Measurements from ENCODE around the gene FAM171A2. TPM values are rescaled to one million over a fixed set of nuclear protein-coding genes. Genes with fewer than 3 reads are reported as not detected.
"Not testable (repeated sequence)": the region's sequence is repeated elsewhere in the genome, so short reads cannot be mapped to it uniquely, and the experiment has no call there.

The FAM171A2 gene
- total and polyA plus RNA-seq, 7 donors: 0.06 to 0.23 (median 0.19) TPM

GRCh38 chr17:44335564-44335963 lies 28.1 kb downstream of the FAM171A2 start:
- no peak for TF ChIP-seq CTCF (IDR thresholded peaks at IDR 0.05)
- Histone ChIP-seq H3K27me3 (ENCODE audit: insufficient read depth in 3 of 3, low read length in 2 of 3) (no peaks in the 10 kb centered on the region), H3K9me3 (no peaks in the 10 kb centered on the region), H3K4me1 (peaks cover 7% of the 10 kb centered on the region), H3K4me3 (no peak overlapping the region), H3K27ac (no peak overlapping the region), H3K36me3 (ENCODE audit: insufficient read depth in 1 of 2, low read depth in 1 of 2) (no peaks in the 10 kb centered on the region)
- intact Hi-C loops (cut with DNase I): no loop called here
- 66 to 74% (median 68%) methylated on average over 3 of the region's 3 CpGs for WGBS, 3 donors
- no peak for DNase-seq
- no peak for ATAC-seq

- Histone ChIP-seq H3K9me3 (no peaks in the 10 kb centered on the region), H3K36me3 (ENCODE audit: insufficient read depth in 1 of 2, low read depth in 1 of 2) (no peaks in the 10 kb centered on the region), H3K27ac (no peak overlapping the region), H3K4me1 (peaks cover 7% of the 10 kb centered on the region), H3K4me3 (no peak overlapping the region), H3K27me3 (ENCODE audit: insufficient read depth in 3 of 3, low read length in 2 of 3) (no peaks in the 10 kb centered on the region)
- no peak for ATAC-seq
- DNase-seq: no peak
- no peak for TF ChIP-seq CTCF (IDR thresholded peaks at IDR 0.05)
- intact Hi-C loops (cut with DNase I): no loop called here
- WGBS, 3 donors: 39 to 46% (median 41%) methylated on average over 3 of the region's 3 CpGs
Measured at GRCh38 chr17:44334727-44335126, 28.9 kb downstream of the FAM171A2 start.

- Histone ChIP-seq H3K9me3 (no peaks in the 10 kb centered on the region), H3K27ac (no peak overlapping the region), H3K4me1 (peaks cover 7% of the 10 kb centered on the region), H3K36me3 (ENCODE audit: insufficient read depth in 1 of 2, low read depth in 1 of 2) (no peaks in the 10 kb centered on the region), H3K27me3 (ENCODE audit: insufficient read depth in 3 of 3, low read length in 2 of 3) (no peaks in the 10 kb centered on the region), H3K4me3 (no peak overlapping the region)
- ATAC-seq: no peak
- TF ChIP-seq CTCF (IDR thresholded peaks at IDR 0.05): no peak
- WGBS, 3 donors: 38 to 59% (median 51%) methylated on average over 2 of the region's 2 CpGs
- intact Hi-C loops (cut with DNase I): no loop called here
- DNase-seq: no peak
Measured at GRCh38 chr17:44334315-44334714, 29.3 kb downstream of the FAM171A2 start.

- 61 to 67% (median 65%) methylated on average over 5 of the region's 5 CpGs for WGBS, 3 donors
- H3K4me3 ChIP-seq: no peak overlapping the region
- no peaks in the 10 kb centered on the region for H3K36me3 ChIP-seq (ENCODE audit: insufficient read depth in 1 of 2, low read depth in 1 of 2)
- DNase-seq: no peak
- no peak overlapping the region for H3K27ac ChIP-seq
- peaks cover 7% of the 10 kb centered on the region for H3K4me1 ChIP-seq
- H3K9me3 ChIP-seq: no peaks in the 10 kb centered on the region
- no peaks in the 10 kb centered on the region for H3K27me3 ChIP-seq (ENCODE audit: insufficient read depth in 3 of 3, low read length in 2 of 3)
- intact Hi-C loops (cut with DNase I): no loop called here
- TF ChIP-seq CTCF (IDR thresholded peaks at IDR 0.05): no peak
- no peak for ATAC-seq
Measured at GRCh38 chr17:44333371-44333770, 30.3 kb downstream of the FAM171A2 start.

- intact Hi-C loops (cut with DNase I): no loop called here
- H3K27ac ChIP-seq: peak overlapping the region; percentile 58
- 0 to 1% (median 1%) methylated on average over 7 of the region's 7 CpGs for WGBS, 3 donors
- H3K36me3 ChIP-seq (ENCODE audit: insufficient read depth in 1 of 2, low read depth in 1 of 2): no peaks in the 10 kb centered on the region
- DNase-seq (peak in 1 of 2 donors; percentile 65), ATAC-seq (peak; percentile 42 to 59 (median 52))
- TF ChIP-seq CTCF (IDR thresholded peaks at IDR 0.05): peak; percentile 84
- H3K4me1 ChIP-seq: peaks cover 7% of the 10 kb centered on the region
- peak overlapping the region; percentile 11 for H3K4me3 ChIP-seq
- H3K9me3 ChIP-seq: no peaks in the 10 kb centered on the region
- H3K27me3 ChIP-seq (ENCODE audit: insufficient read depth in 3 of 3, low read length in 2 of 3): no peaks in the 10 kb centered on the region
Measured at GRCh38 chr17:44331249-44331760, 32.3 kb downstream of the FAM171A2 start.

- H3K36me3 ChIP-seq (ENCODE audit: insufficient read depth in 1 of 2, low read depth in 1 of 2); H3K9me3 ChIP-seq; H3K4me1 ChIP-seq; H3K4me3 ChIP-seq; intact Hi-C loops (cut with DNase I); H3K27ac ChIP-seq; ATAC-seq; DNase-seq; H3K27me3 ChIP-seq (ENCODE audit: insufficient read depth in 3 of 3, low read length in 2 of 3): not testable (repeated sequence)
- 80 to 91% (median 88%) methylated on average over 5 of the region's 5 CpGs for WGBS, 3 donors
Measured at GRCh38 chr17:44330263-44330662, 33.4 kb downstream of the FAM171A2 start.

GRCh38 chr17:44329516-44329915 lies 34.1 kb downstream of the FAM171A2 start:
- ATAC-seq; DNase-seq; H3K36me3 ChIP-seq (ENCODE audit: insufficient read depth in 1 of 2, low read depth in 1 of 2); H3K27me3 ChIP-seq (ENCODE audit: insufficient read depth in 3 of 3, low read length in 2 of 3); H3K4me3 ChIP-seq; H3K27ac ChIP-seq; H3K9me3 ChIP-seq; H3K4me1 ChIP-seq: not testable (repeated sequence)
- WGBS, 3 donors: 85 to 90% (median 89%) methylated on average over 7 of the region's 7 CpGs
- intact Hi-C loops (cut with DNase I): loop anchor here in 1 of 2 donors (5.0 kb wide), 1 partner anchor 117 kb away; no protein-coding TSS in a partner anchor
